ENCODE measurements around the gene OCRL.

OCRL gene

DNA sequence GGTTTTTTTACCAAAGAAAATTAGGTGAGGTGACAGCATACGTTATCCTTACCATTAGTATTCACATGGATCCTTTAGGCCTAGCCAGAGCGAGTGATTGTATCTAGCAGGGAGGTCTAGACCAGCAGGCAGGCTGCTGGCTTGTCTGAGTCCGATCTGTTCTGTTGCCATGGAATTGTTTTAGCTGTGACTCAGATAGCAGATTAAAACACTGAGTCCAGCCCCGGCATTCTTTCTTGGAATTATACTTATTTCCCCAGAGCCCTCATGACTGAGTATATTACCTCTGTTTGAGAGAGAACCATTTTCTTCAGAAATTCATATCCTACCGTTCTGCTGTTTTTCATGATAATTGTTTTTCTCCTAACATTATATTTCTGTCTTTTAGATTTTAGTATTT lies 37.4 kb downstream of the OCRL start:
- no peak overlapping the region for H3K4me2 ChIP-seq (ENCODE audit: low read depth, low read length, poor library complexity, severe bottlenecking)
- no peaks in the 10 kb centered on the region for H4K20me1 ChIP-seq (ENCODE audit: insufficient read depth, low read length, poor library complexity, severe bottlenecking)
- no peaks in the 10 kb centered on the region for H3K9me3 ChIP-seq (ENCODE audit: insufficient read depth, low read depth, low read length)
- H2AFZ ChIP-seq (ENCODE audit: low read length), result no peak overlapping the region
- peaks cover 28% of the 10 kb centered on the region; the same call in 1 of the 2 replicates for H3K36me3 ChIP-seq (ENCODE audit: insufficient read depth, low read length)
- H3K4me1 ChIP-seq (ENCODE audit: insufficient read depth, low read length, poor library complexity, severe bottlenecking), result no peaks in the 10 kb centered on the region
- no peaks in the 10 kb centered on the region for H3K9me2 ChIP-seq (replicated peaks; ENCODE audit: low read depth, low read length)
- TF ChIP-seq, protein P1, sequence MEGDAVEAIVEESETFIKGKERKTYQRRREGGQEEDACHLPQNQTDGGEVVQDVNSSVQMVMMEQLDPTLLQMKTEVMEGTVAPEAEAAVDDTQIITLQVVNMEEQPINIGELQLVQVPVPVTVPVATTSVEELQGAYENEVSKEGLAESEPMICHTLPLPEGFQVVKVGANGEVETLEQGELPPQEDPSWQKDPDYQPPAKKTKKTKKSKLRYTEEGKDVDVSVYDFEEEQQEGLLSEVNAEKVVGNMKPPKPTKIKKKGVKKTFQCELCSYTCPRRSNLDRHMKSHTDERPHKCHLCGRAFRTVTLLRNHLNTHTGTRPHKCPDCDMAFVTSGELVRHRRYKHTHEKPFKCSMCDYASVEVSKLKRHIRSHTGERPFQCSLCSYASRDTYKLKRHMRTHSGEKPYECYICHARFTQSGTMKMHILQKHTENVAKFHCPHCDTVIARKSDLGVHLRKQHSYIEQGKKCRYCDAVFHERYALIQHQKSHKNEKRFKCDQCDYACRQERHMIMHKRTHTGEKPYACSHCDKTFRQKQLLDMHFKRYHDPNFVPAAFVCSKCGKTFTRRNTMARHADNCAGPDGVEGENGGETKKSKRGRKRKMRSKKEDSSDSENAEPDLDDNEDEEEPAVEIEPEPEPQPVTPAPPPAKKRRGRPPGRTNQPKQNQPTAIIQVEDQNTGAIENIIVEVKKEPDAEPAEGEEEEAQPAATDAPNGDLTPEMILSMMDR (conservative IDR thresholded peaks at IDR 0.05; ENCODE audit: low read length), result no peak
- no peak for TF ChIP-seq EZH2phosphoT487 (IDR thresholded peaks at IDR 0.05; ENCODE audit: borderline replicate concordance)
- no peak overlapping the region for H3K9ac ChIP-seq (ENCODE audit: low read depth, low read length, poor library complexity, severe bottlenecking)
- H3K4me3 ChIP-seq (ENCODE audit: low read length, poor library complexity, severe bottlenecking), result no peak overlapping the region
- no peaks in the 10 kb centered on the region for H3F3A ChIP-seq (ENCODE audit: low read depth)
- H3K27me3 ChIP-seq (ENCODE audit: insufficient read depth, low read length, poor library complexity, severe bottlenecking), result no peaks in the 10 kb centered on the region
- H3K79me2 ChIP-seq (ENCODE audit: insufficient read depth, low read length), result no peaks in the 10 kb centered on the region

DNA sequence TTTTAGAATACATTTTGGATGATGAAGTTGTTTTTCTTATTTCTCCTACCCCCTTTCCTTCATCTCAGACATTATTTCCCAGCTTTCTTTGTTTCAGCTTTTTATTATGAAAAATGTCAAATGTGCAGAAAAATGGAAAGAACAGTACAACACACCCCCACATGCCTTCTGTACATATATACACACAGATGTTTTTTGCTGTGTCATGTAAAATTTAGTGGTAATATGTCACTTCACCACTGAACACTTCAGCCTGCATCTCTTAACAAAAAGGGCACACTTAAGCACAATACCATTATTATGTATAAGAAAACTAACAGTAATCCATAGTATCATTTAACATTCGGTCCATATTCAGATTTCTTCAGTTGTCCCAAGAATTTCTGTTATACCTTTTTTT lies 37.8 kb downstream of the OCRL start:
- no peaks in the 10 kb centered on the region for H3K9me3 ChIP-seq (ENCODE audit: insufficient read depth, low read depth, low read length)
- H3K4me2 ChIP-seq (ENCODE audit: low read depth, low read length, poor library complexity, severe bottlenecking), result no peak overlapping the region
- no peak overlapping the region for H3K9ac ChIP-seq (ENCODE audit: low read depth, low read length, poor library complexity, severe bottlenecking)
- H2AFZ ChIP-seq (ENCODE audit: low read length), result no peak overlapping the region
- no peaks in the 10 kb centered on the region for H3K9me2 ChIP-seq (replicated peaks; ENCODE audit: low read depth, low read length)
- H3K79me2 ChIP-seq (ENCODE audit: insufficient read depth, low read length), result no peaks in the 10 kb centered on the region
- no peak for TF ChIP-seq EZH2phosphoT487 (IDR thresholded peaks at IDR 0.05; ENCODE audit: borderline replicate concordance)
- TF ChIP-seq, protein P1 (conservative IDR thresholded peaks at IDR 0.05; ENCODE audit: low read length), result no peak
- H3F3A ChIP-seq (ENCODE audit: low read depth), result no peaks in the 10 kb centered on the region
- H3K36me3 ChIP-seq (ENCODE audit: insufficient read depth, low read length), result peaks cover 28% of the 10 kb centered on the region; the same call in 1 of the 2 replicates
- no peaks in the 10 kb centered on the region for H3K27me3 ChIP-seq (ENCODE audit: insufficient read depth, low read length, poor library complexity, severe bottlenecking)
- H3K4me3 ChIP-seq (ENCODE audit: low read length, poor library complexity, severe bottlenecking), result no peak overlapping the region
- no peaks in the 10 kb centered on the region for H3K4me1 ChIP-seq (ENCODE audit: insufficient read depth, low read length, poor library complexity, severe bottlenecking)
- H4K20me1 ChIP-seq (ENCODE audit: insufficient read depth, low read length, poor library complexity, severe bottlenecking), result no peaks in the 10 kb centered on the region

DNA sequence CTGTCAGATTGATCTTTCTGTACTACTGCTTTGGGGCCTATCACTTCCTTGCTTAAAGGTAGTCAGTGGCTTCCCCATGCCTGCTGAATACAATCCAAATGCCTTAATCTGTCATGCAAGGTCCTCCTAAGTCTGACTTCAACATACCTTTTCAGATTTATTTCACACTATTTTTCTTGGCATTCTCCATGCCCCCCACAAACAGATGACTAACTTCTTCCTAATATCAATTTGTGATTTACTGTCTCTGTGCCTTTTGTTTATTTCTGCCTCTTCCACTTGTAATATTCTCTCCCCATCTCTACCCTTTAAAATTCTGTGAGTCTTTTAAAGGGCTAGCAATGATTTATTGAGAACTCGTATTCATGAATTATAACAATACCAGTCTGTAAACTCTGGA lies 41.8 kb downstream of the OCRL start:
- Histone ChIP-seq H3K27me3 (ENCODE audit: insufficient read depth, low read length, poor library complexity, severe bottlenecking) (no peaks in the 10 kb centered on the region), H3K9ac (ENCODE audit: low read depth, low read length, poor library complexity, severe bottlenecking) (no peak overlapping the region), H3K79me2 (ENCODE audit: insufficient read depth, low read length) (no peaks in the 10 kb centered on the region), H3K9me2 (replicated peaks; ENCODE audit: low read depth, low read length) (no peaks in the 10 kb centered on the region), H3K9me3 (ENCODE audit: insufficient read depth, low read depth, low read length) (no peaks in the 10 kb centered on the region), H3K4me2 (ENCODE audit: low read depth, low read length, poor library complexity, severe bottlenecking) (no peak overlapping the region), H2AFZ (ENCODE audit: low read length) (no peak overlapping the region), H3K4me3 (ENCODE audit: low read length, poor library complexity, severe bottlenecking) (no peak overlapping the region), H3K36me3 (ENCODE audit: insufficient read depth, low read length) (peaks cover 8% of the 10 kb centered on the region; the same call in 1 of the 2 replicates), H4K20me1 (ENCODE audit: insufficient read depth, low read length, poor library complexity, severe bottlenecking) (no peaks in the 10 kb centered on the region), H3F3A (ENCODE audit: low read depth) (no peaks in the 10 kb centered on the region), H3K4me1 (ENCODE audit: insufficient read depth, low read length, poor library complexity, severe bottlenecking) (no peaks in the 10 kb centered on the region)
- TF ChIP-seq, protein P1 (conservative IDR thresholded peaks at IDR 0.05; ENCODE audit: low read length), result no peak
- no peak for TF ChIP-seq EZH2phosphoT487 (IDR thresholded peaks at IDR 0.05; ENCODE audit: borderline replicate concordance)

Measured in Loucy (cell line).